HUDEP-2 (cell line): ENCODE data around the gene PAGE1.
"Not testable (repeated sequence)": the region's sequence is repeated elsewhere in the genome, so short reads cannot be mapped to it uniquely, and the experiment has no call there.

ENCODE experiments used
- DNase-seq, 76 experiments: peaks; one replicate each; lab custom pipeline; 2025; ENCODE audit not compliant: unreplicated experiment in 76 of 76; lab: John Stamatoyannopoulos, UW

Gene PAGE1, protein sequence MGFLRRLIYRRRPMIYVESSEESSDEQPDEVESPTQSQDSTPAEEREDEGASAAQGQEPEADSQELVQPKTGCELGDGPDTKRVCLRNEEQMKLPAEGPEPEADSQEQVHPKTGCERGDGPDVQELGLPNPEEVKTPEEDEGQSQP

GRCh38 chrX:49695276-49696180 lies at the start of gene PAGE1:
Gene PAGE1 (minus strand): TSS chrX:49695984. CDS start chrX:49694770, 1,214 bp downstream.
- no peak for DNase-seq

GRCh38 chrX:49741501-49741900 lies 45.7 kb upstream of the PAGE1 start:
- DNase-seq, result not testable (repeated sequence)

DNA sequence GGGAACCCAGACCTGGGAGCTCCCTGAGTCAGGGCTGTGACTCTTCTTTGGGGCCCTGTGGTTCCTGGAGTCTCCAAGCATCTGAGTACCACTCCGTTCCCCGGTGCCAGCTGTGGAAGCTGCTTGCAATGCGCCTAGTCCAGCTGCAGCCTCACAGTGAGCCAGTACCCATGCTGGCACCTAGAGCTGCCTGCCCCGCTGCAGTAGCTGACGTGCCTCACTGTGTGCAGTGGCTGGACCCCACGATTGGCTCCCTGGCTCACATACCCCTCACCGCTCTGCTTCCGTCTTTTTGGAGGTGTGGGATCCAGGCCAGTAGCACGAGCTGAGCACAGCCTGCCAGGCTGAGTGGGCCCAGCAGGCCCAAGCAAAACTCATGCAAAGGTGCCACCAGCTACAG lies 32.1 kb upstream of the PAGE1 start:
- no peak for DNase-seq

DNA sequence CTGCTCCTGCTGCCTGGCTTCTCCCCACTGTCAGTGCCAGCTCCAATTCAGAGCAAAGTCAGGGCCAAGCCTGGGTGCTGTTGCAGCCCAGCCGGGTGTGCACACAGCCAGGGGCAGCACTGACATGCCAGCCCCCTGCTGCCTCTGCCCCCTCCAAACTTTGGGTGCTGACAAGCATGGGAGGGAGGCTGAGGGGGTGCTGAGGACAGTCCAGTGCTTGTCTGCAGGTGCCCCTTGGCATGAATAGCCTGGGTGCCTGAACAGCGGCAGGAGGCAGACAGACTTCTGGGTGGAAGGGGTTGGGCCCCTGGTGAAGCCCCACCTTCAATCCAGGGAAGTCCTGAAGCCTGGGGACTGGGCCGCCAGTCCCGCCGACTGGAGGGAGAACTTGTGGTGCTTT lies 31.2 kb upstream of the PAGE1 start:
- DNase-seq, result no peak

DNA sequence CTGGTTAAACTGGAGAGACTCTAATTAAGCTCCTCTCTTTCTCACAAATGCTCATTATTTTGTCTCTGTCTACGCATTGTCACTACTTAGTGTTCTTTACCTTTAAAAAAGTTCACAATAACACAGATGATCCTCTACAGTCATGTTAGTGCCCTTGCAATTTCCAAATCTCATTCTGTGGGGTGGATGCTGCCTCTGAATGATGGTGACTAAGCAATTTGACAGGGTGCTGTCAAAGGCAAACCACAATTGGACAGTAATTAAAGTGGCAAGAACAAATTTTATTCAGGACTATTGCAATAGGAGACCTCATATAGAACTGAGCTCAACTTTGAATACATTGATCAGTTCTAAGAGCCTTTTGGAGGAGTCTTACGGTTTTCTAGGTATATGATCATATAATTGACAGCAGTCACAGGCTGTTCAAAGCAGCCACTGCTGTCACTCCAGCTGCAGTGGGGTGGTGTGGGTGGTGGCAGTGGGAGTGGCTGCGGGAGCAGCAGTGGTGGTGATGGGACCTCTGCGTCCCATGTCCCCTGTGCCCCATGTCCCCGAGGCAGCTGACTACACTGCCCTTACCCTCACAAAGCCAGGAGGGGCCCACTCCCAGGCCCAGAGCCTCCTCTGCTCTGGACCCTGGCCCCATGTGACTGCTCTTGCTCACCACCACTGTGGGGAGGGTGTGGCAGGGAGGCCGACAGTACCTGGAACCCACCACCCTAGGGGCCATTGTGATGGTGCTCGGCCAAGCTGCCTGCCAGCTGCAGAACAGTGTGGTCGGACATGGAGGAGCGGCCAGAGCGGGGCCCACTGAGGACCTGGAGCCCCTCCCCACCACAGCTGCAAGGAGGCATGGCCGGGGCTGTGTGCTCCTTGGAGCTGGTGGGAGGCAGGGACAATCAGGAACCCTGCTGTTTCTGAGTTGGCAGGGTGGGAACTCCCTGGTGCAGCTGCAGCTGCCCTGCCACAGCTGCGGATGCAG lies 30.4 kb upstream of the PAGE1 start:
- DNase-seq, result no peak

GRCh38 chrX:49725401-49725800 lies 29.6 kb upstream of the PAGE1 start:
- no peak for DNase-seq

DNA sequence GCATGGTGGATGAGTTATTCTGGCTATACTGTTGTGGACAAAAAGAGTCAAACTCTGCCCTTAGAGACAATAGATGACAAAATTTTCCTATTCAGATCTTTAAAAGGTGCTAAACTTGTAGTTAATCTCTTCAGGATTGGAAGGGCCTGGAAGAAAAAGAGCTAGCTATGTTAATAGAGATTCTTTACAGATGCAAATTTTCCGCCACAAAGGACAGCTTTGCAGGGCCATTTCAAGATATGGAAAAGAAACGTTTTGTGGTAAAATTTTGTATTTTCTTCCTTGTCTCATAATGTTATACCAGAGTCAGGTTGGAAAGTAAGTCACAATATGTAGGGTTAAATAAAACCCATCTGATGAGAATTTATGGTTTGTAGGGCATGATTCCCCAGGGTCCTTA lies 24.3 kb upstream of the PAGE1 start:
- DNase-seq, result not testable (repeated sequence)

DNA sequence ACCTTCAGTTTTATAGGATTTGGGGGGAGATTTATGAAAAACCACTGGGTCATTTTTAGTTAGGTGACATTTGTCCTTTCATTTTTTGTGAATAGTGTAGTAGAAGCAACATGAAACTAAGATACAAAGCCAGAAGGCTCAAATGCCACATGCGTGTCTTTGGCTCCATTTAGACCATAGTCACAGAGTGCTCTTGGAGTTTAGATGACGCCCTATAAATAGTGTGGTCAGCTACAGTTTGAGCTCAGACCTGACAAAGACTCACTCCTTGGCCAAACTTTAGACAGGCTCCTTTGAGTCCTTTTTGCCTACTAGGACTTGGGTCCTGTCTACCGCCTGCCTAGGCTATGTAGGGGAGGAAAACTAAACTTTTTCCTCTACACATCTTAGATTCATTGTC lies 16.8 kb upstream of the PAGE1 start:
- no peak for DNase-seq

DNA sequence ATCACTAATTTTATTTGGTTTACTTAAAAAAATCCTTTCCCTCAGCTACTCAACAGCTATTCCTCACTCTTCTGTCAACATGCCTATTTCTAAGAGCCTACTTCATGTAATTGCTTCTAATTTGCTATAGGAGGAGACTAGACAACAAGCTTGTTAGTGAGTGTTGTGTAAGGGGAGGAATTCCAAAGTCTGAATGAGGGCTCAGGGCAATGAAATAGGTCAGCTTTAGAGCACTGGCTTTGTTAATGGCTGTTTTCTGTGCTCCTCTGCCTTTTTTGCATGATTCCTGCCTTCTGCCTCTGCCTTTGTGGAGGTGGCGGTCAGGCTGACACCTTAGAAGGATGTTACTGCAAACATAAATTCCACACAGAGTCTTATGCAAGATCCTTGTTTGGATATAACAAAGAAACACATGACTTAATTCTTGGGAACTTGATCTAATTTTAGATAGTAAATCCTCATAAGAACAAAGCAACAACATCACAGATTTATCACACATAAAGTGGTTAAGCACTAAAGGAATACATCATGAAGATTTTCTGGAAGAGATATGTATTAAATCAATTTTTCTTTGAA lies 15.0 kb upstream of the PAGE1 start:
- no peak for DNase-seq

DNA sequence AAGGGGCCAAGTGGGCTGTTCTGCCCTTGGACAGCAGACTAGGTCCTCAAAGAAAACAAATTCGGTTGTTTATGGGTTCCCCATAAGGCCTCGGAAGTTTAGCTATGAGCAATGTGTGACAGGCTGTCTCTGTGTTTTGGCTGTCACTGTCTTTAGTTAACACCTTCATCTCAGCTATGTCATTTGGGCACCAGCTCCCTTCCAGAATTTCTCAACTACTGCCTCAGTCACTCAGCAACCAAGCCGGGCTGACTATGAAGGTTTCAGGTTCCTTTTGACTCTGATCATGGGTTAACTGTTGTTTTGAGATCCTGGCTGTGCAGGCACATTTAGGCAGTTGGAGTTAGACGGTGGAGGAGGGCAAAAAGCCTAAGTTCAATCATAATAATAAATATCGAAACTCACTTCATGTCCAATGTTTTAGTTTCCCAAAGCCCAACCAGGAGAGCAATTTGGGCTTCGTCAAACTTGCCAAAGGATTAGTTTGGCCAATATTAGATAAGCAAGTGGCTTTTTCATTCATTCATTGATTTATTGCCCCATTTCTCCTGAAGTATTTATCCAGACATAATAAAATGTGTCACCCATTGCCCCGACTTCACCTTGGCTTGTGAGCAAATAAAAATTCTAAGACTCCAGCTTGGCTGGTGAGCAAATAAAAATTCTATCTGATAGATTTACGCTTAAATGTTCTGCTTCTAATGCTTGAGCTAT lies 9.1 kb upstream of the PAGE1 start:
- no peak for DNase-seq

GRCh38 chrX:49701933-49702332 lies 6.1 kb upstream of the PAGE1 start:
- no peak for DNase-seq

GRCh38 chrX:49701323-49701722 lies 5.5 kb upstream of the PAGE1 start:
- no peak for DNase-seq

- DNase-seq, result peak in 6 of 76 experiments; percentile 0 to 8 (median 5)
Measured at GRCh38 chrX:49675075-49675719, 20.6 kb downstream of the PAGE1 start.

- DNase-seq, result peak in 20 of 76 experiments; percentile 0 to 64 (median 7)
Measured at GRCh38 chrX:49673394-49673793, 22.4 kb downstream of the PAGE1 start.

- DNase-seq, result no peak
Measured at GRCh38 chrX:49664824-49665223, 31.0 kb downstream of the PAGE1 start.

DNA sequence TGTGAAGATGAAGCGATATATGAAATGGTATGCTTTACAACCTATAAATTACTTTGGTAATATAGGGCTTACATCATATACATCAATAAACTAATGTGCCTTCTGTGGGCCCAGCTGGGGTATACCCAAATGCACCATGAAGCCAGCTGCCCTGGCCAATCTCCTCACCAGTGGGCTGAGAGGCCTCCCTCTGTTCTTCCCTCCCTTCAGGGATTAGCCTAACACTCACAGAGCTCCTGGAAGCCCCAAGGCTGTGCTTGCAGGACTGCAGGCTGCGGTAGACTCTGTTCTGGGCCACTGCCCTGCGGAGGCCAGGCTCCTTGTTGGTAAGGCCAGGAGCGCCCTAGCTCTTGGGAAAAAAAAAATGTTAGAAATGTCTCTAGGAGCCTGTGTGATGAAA lies 33.9 kb downstream of the PAGE1 start:
- DNase-seq, result no peak

GRCh38 chrX:49659771-49660170 lies 36.0 kb downstream of the PAGE1 start:
- DNase-seq, result no peak

GRCh38 chrX:49656533-49656932 lies 39.3 kb downstream of the PAGE1 start:
- no peak for DNase-seq

GRCh38 chrX:49644991-49645637 lies 50.7 kb downstream of the PAGE1 start:
- no peak for DNase-seq
